Jurkat, Clone E6-1 (cell line): ENCODE measurements around the gene TOX3.

ENCODE experiments used
- DNase-seq: peaks from one replicate; pipeline ENCODE4 v3.0.0-alpha.2; 2011; ENCODE audit warnings: low read depth, low spot score
- H3K4me3 ChIP-seq: 2 replicates; pipeline ENCODE4 v1.5.1; 2011; ENCODE audit warnings: mild to moderate bottlenecking, low read length, control low read depth, moderate library complexity

Gene TOX3

DNA sequence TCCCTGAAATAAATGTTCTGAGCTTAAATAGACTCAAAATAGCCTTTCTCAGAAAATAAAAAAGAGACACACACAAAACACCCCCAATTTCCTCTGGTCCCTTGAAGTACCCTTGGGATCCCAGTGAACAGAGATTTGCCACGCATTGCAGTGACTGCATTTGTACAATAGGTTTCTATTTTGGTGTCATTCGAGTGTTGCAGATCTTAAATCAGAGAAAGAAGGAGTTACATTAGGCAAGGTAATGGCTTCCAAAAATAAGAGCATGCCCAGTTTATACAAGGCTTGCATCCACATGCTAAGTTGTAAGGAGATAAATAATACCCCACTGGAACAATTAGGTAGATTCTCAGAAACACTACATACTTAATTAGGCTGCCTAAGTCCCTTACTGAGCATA is 2.2 kb downstream of the TOX3 start:
- no peak overlapping the region for H3K4me3 ChIP-seq
- DNase-seq, result no peak

GRCh38 chr16:52543654-52544053 is 3.3 kb downstream of the TOX3 start:
- H3K4me3 ChIP-seq, result no peak overlapping the region
- DNase-seq, result no peak

- no peak overlapping the region for H3K4me3 ChIP-seq
- no peak for DNase-seq
Observed at GRCh38 chr16:52540910-52541309, 6.0 kb downstream of the TOX3 start.

DNA sequence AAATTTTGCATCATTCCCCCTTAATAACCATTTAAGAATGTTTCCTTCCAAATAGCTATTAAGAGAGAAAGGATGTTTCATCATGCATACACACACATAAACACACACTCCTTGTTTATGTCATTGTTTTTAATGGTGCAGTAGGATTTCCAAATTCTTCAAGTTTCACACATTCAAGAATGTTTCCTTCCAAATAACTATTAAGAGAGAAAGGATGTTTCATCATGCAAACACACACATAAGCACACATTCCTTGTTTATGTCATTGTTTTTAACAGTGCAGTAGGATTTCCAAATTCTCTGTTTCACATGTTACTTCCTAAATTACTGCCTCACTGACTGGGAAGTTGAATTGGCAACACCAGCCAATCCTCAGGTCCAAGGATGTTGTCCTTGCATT is 7.8 kb downstream of the TOX3 start:
- H3K4me3 ChIP-seq, result no peak overlapping the region
- no peak for DNase-seq

GRCh38 chr16:52538511-52538910 is 8.4 kb downstream of the TOX3 start:
- H3K4me3 ChIP-seq, result no peak overlapping the region
- no peak for DNase-seq

GRCh38 chr16:52537516-52537915 is 9.4 kb downstream of the TOX3 start:
- no peak for DNase-seq
- no peak overlapping the region for H3K4me3 ChIP-seq

DNA sequence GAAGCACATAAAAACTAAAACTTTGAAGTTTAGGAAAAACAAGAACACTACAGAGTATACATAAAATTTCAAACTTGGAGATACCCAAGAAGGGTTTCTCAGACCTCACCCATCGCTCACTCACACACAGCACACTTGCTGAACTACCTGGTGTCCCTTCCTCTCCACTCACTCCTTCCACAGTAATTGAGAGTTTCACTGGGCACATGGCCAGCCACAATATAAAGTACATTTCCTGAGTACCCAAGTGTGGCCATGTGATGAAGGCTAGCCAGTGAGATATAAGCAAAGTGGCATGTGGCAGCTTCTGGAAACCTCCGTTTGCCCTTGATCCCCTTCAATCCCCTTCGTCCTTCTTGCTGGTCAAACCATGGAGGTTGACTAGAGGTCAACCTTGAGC is 11.9 kb downstream of the TOX3 start:
- no peak overlapping the region for H3K4me3 ChIP-seq
- no peak for DNase-seq

DNA sequence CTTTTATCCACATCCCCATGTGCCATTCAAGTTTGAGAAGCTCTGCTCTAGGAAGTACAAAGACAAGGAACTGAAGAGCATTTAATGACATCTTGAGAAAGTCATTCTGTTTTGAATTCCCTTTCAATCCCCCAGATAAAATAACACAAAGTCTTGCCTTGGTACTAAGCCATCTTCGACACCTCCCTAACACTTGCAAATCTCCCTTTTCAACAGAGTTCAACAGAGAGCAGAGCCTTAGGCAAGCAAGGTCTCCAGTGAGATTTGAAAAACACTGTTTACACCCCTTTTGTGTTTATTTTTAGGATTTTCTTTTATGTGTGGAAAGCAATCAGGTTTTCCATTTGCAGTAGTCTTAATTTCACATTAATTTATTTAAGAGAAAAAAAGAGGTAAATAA is 13.6 kb downstream of the TOX3 start:
- no peak for DNase-seq

GRCh38 chr16:52532384-52532783 is 14.6 kb downstream of the TOX3 start:
- no peak overlapping the region for H3K4me3 ChIP-seq
- no peak for DNase-seq

More for the DNA sequence above, 13.6 kb downstream of the TOX3 start:
- H3K4me3 ChIP-seq, result no peak overlapping the region

DNA sequence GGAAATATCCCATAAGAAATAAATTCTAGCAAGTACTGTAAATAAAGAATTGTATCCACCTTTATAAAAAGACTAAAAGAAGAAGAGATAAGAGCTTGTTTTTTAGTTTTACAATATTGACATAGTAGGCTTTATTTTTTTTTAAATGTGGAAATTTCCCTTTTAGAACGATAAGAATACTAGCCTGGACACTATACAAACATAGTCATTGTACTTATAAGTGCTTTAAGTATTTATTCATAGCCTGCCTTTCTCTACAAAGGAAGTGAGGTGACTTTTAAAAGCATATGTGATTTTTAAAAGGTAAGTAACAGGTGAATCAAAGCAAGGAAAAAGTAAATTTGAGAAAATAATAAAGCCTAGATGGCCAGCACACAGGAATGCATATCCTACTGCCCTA is 17.7 kb downstream of the TOX3 start:
- DNase-seq, result no peak
- H3K4me3 ChIP-seq, result no peak overlapping the region

- no peak for DNase-seq
- H3K4me3 ChIP-seq, result no peak overlapping the region
Observed at GRCh38 chr16:52528393-52529065, 18.4 kb downstream of the TOX3 start.

GRCh38 chr16:52526830-52527229 is 20.1 kb downstream of the TOX3 start:
- H3K4me3 ChIP-seq, result no peak overlapping the region
- no peak for DNase-seq

DNA sequence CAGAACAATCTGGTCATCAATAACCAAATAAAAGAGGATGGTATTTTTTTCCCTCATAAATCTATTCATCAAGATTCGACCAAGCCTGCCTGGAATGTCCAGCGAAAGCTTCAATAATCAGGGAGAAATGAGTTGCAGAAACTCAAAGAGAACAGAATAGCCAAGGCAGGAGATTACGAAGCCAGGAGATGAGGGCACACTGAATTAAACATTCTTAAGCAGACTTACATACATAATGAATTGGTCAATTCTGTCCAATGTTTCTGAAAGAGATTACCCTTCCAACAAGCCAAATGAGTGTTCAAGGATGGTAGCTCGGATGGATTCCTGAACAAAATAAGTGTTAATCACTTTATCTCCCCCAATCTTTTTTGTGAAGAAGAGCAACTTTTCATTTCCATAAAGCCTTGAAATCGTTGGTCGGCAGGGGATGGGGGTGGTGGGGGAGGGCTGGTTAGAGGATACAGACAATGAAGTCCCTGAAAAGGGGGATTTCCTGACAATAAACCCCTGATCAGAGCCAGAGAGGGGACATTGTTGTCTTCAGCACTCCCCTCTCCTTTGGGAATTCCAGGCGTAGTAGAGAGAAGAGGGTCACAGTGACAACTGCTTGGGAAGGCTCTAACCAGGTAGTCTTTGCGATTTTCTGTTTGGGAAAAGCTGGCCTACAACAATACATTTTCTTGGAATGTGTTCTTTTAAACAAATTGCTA is 20.7 kb downstream of the TOX3 start:
- no peak overlapping the region for H3K4me3 ChIP-seq
- no peak for DNase-seq

DNA sequence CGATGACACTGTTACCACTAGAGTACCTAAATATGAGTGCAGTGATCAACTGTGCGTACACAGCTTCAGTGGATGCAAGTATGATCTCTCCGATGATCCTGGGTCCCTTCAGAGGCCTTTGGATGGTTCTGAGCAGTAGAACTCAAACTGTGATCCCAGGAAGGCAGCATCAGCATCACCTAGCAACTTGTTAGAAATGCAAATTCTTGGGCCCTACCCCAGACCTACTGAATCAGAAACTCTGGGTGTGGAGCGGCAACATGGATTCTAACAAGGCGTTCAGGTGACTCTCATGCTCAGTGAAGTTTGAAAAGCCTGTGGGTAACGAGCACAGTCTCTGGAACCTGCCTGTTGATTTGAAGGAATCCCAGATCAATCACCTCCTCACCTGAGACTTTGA is 25.4 kb downstream of the TOX3 start:
- H3K4me3 ChIP-seq, result no peak overlapping the region
- DNase-seq, result no peak

- H3K4me3 ChIP-seq, result no peak overlapping the region
- DNase-seq, result no peak
Observed at GRCh38 chr16:52518884-52519283, 28.1 kb downstream of the TOX3 start.

GRCh38 chr16:52515068-52515671 is 31.8 kb downstream of the TOX3 start:
- H3K4me3 ChIP-seq, result no peak overlapping the region
- no peak for DNase-seq

GRCh38 chr16:52512297-52512987 is 34.5 kb downstream of the TOX3 start:
- no peak overlapping the region for H3K4me3 ChIP-seq
- no peak for DNase-seq

GRCh38 chr16:52501746-52502145 is 45.2 kb downstream of the TOX3 start:
- no peak overlapping the region for H3K4me3 ChIP-seq
- DNase-seq, result no peak

- DNase-seq, result no peak
Observed at GRCh38 chr16:52500963-52501362, 46.0 kb downstream of the TOX3 start.

GRCh38 chr16:52499060-52499440 is 47.9 kb downstream of the TOX3 start:
- H3K4me3 ChIP-seq, result no peak overlapping the region
- DNase-seq, result no peak

More at GRCh38 chr16:52500963-52501362, 46.0 kb downstream of the TOX3 start:
- H3K4me3 ChIP-seq, result no peak overlapping the region
